OCI-LY3 (cell line): ENCODE measurements around the gene NYAP1.

Experiments
- H2AFZ ChIP-seq: fragments of 200-600, 300-600 bp; shearing (Covaris generic); 2 replicates; pipeline ENCODE4 v1.6.0; 2014; ENCODE audit warnings: antibody characterized with exemption, low read depth, low read length
- H3K27ac ChIP-seq: fragments of 200-600, 300-600 bp; sonication (generic); 2 replicates; pipeline ENCODE4 v1.5.1; 2014; ENCODE audit warnings: mild to moderate bottlenecking, low read length, moderate library complexity, mixed read lengths
- H3K27me3 ChIP-seq: fragments of 200-600, 300-600 bp; sonication (generic); 2 replicates; pipeline ENCODE4 v1.6.1; 2014; ENCODE audit warnings: low read depth, low read length, mixed read lengths
- H3K36me3 ChIP-seq: fragments of 200-600, 300-600 bp; sonication (generic); replicated peaks from 2 replicates; pipeline ENCODE3; 2014; ENCODE audit warnings: low read depth, low read length, mixed read lengths
- H3K4me1 ChIP-seq: fragments of 300-600, 200-600 bp; sonication (generic); 2 replicates; pipeline ENCODE4 v1.6.1; 2014; ENCODE audit warnings: low read length, mixed read lengths
- H3K4me2 ChIP-seq: fragments of 200-600, 300-600 bp; sonication (generic); 2 replicates; pipeline ENCODE4 v1.6.1; 2014; ENCODE audit warnings: low read length, mixed read lengths
- H3K4me3 ChIP-seq: fragments of 300-600, 200-600 bp; sonication (generic); 2 replicates; pipeline ENCODE4 v1.5.1; 2014; ENCODE audit warnings: antibody characterized with exemption, mild to moderate bottlenecking, low read length, moderate library complexity
- H3K79me2 ChIP-seq: fragments of 300-600, 200-600 bp; shearing (Covaris generic); 2 replicates; pipeline ENCODE4 v1.6.1; 2014; ENCODE audit warnings: mild to moderate bottlenecking, low read length, mixed read lengths
- H3K9ac ChIP-seq: fragments of 300-600, 200-600 bp; shearing (Covaris generic); 2 replicates; pipeline ENCODE4 v1.6.0; 2014; ENCODE audit warnings: mild to moderate bottlenecking, low read length, moderate library complexity
- H3K9me3 ChIP-seq: fragments of 200-600, 300-600 bp; shearing (Covaris generic); 2 replicates; pipeline ENCODE4 v1.6.1; 2014; ENCODE audit warnings: low read length, mixed read lengths; ENCODE audit not compliant: insufficient read depth
- H4K20me1 ChIP-seq: fragments of 200-600, 300-600 bp; sonication (generic); 2 replicates; pipeline ENCODE4 v1.6.1; 2016; ENCODE audit warnings: low read length, mixed read lengths; ENCODE audit not compliant: insufficient read depth
- CTCF ChIP-seq: fragments of 200-600, 300-600 bp; sonication (generic); IDR thresholded peaks from 2 replicates; pipeline ENCODE4 v1.5.1; 2014; ENCODE audit warnings: antibody characterized with exemption, low read length, low read depth
- EZH2phosphoT487 ChIP-seq: fragments of 200-600 bp; shearing (Covaris generic); IDR thresholded peaks from 2 replicates; pipeline ENCODE4 v1.6.1; 2018; ENCODE audit warnings: antibody characterized with exemption, mixed run types, low read depth

NYAP1 gene

GRCh38 chr7:100486753-100487446, 3.2 kb downstream of the NYAP1 start:
- no peak for TF ChIP-seq EZH2phosphoT487
- no peak for TF ChIP-seq CTCF

GRCh38 chr7:100488333-100489095, 4.8 kb downstream of the NYAP1 start:
- Histone ChIP-seq H3K27ac (no peak overlapping the region), H4K20me1 (no peaks in the 10 kb centered on the region), H3K27me3 (no peaks in the 10 kb centered on the region; the same call in 1 of the 2 replicates), H3K4me3 (no peak overlapping the region), H3K4me2 (no peak overlapping the region), H3K9me3 (no peaks in the 10 kb centered on the region), H3K79me2 (no peaks in the 10 kb centered on the region), H3K36me3 (no peaks in the 10 kb centered on the region), H2AFZ (no peak overlapping the region), H3K4me1 (peaks cover 22% of the 10 kb centered on the region), H3K9ac (no peak overlapping the region)
- TF ChIP-seq EZH2phosphoT487 (no peak), CTCF (no peak)

More at GRCh38 chr7:100486753-100487446, 3.2 kb downstream of the NYAP1 start:
- no peak overlapping the region for H3K9ac ChIP-seq
- H3K4me2 ChIP-seq = no peak overlapping the region
- H2AFZ ChIP-seq = no peak overlapping the region
- no peak overlapping the region for H3K27ac ChIP-seq
- H3K27me3 ChIP-seq = no peaks in the 10 kb centered on the region; the same call in 1 of the 2 replicates
- peaks cover 22% of the 10 kb centered on the region for H3K4me1 ChIP-seq
- no peaks in the 10 kb centered on the region for H3K79me2 ChIP-seq
- no peak overlapping the region for H3K4me3 ChIP-seq
- no peaks in the 10 kb centered on the region for H4K20me1 ChIP-seq
- H3K36me3 ChIP-seq = no peaks in the 10 kb centered on the region
- no peaks in the 10 kb centered on the region for H3K9me3 ChIP-seq

- peaks cover 3% of the 10 kb centered on the region; the same call in 1 of the 2 replicates for H3K27me3 ChIP-seq
- peaks cover 26% of the 10 kb centered on the region for H3K4me1 ChIP-seq
- no peak overlapping the region for H2AFZ ChIP-seq
- no peak overlapping the region for H3K4me3 ChIP-seq
- no peak overlapping the region for H3K27ac ChIP-seq
- TF ChIP-seq EZH2phosphoT487 (no peak), CTCF (no peak)
- no peaks in the 10 kb centered on the region for H3K36me3 ChIP-seq
- no peak overlapping the region for H3K9ac ChIP-seq
- H3K79me2 ChIP-seq = no peaks in the 10 kb centered on the region
- no peaks in the 10 kb centered on the region for H3K9me3 ChIP-seq
- no peaks in the 10 kb centered on the region for H4K20me1 ChIP-seq
- no peak overlapping the region for H3K4me2 ChIP-seq
These were observed 5.4 kb downstream of the NYAP1 start for GRCh38 chr7:100489121-100489520.

GRCh38 chr7:100489824-100490223, 6.1 kb downstream of the NYAP1 start:
- Histone ChIP-seq H3K79me2 (no peaks in the 10 kb centered on the region), H3K27ac (no peak overlapping the region), H3K27me3 (peaks cover 6% of the 10 kb centered on the region; the same call in 1 of the 2 replicates), H3K4me2 (peak overlapping the region; percentile 49), H3K36me3 (no peaks in the 10 kb centered on the region), H4K20me1 (no peaks in the 10 kb centered on the region), H3K9me3 (no peaks in the 10 kb centered on the region), H3K4me3 (no peak overlapping the region), H3K4me1 (peaks cover 26% of the 10 kb centered on the region), H2AFZ (no peak overlapping the region), H3K9ac (no peak overlapping the region)
- TF ChIP-seq EZH2phosphoT487 (no peak), CTCF (no peak)
